Endodermal cell (in vitro differentiated cells): Measurements from ENCODE around the gene TTC9B. TPM values are rescaled to one million over a fixed set of nuclear protein-coding genes. Genes with fewer than 3 reads are reported as not detected.

Experiments
- DNase-seq: peaks from one replicate; pipeline ENCODE4 v3.0.0-alpha.2; 2017
- H3K27ac ChIP-seq: 2 replicates; pipeline ENCODE4 v1.5.1; 2013; ENCODE audit warnings: mild to moderate bottlenecking, low read depth, low read length, moderate library complexity
- H3K27me3 ChIP-seq: 2 replicates; pipeline ENCODE4 v1.6.1; 2013; ENCODE audit warnings: mild to moderate bottlenecking, low read length, moderate library complexity; ENCODE audit not compliant: insufficient read depth, control insufficient read depth, poor library complexity, severe bottlenecking
- H3K36me3 ChIP-seq: 2 replicates; pipeline ENCODE4 v1.7.0; 2013; ENCODE audit warnings: mild to moderate bottlenecking, low read length, moderate library complexity; ENCODE audit not compliant: control insufficient read depth, insufficient read depth
- H3K4me1 ChIP-seq: one replicate; pipeline ENCODE4 v1.7.0; 2013; ENCODE audit warnings: low read length; ENCODE audit not compliant: control insufficient read depth, insufficient read depth
- H3K4me3 ChIP-seq: 2 replicates; pipeline ENCODE4 v1.5.1; 2013; ENCODE audit warnings: mild to moderate bottlenecking, low read length, moderate library complexity
- H3K9ac ChIP-seq: 2 replicates; pipeline ENCODE4 v1.6.1; 2013; ENCODE audit warnings: mild to moderate bottlenecking, low read length, moderate library complexity; ENCODE audit not compliant: poor library complexity, severe bottlenecking; ENCODE audit errors: extremely low read depth
- H3K9me3 ChIP-seq: 2 replicates; pipeline ENCODE4 v1.6.1; 2013; ENCODE audit warnings: mild to moderate bottlenecking, low read length, moderate library complexity; ENCODE audit not compliant: control insufficient read depth
- H3K27ac Mint-ChIP-seq: 2 replicates; pipeline ENCODE4 v1.8.0; 2020; ENCODE audit warnings: mixed read lengths
- H3K27me3 Mint-ChIP-seq: 2 replicates; pipeline ENCODE4 v1.8.0; 2021; ENCODE audit warnings: mild to moderate bottlenecking, mixed read lengths; ENCODE audit not compliant: insufficient read depth
- H3K36me3 Mint-ChIP-seq: 2 replicates; pipeline ENCODE4 v1.8.0; 2020; ENCODE audit warnings: low read depth, mixed read lengths
- H3K4me1 Mint-ChIP-seq: 2 replicates; pipeline ENCODE4 v1.8.0; 2020; ENCODE audit warnings: mixed read lengths
- H3K4me3 Mint-ChIP-seq: 2 replicates; pipeline ENCODE4 v1.8.0; 2020; ENCODE audit warnings: mild to moderate bottlenecking, moderate library complexity, mixed read lengths
- H3K9me3 Mint-ChIP-seq: 2 replicates; pipeline ENCODE4 v1.8.0; 2020; ENCODE audit warnings: mild to moderate bottlenecking, mixed read lengths
- WGBS, 2 experiments: methylation state at CpG; one replicate each; pipeline versions ENCODE4 v1.1.5 to v1.1.7; 2013; ENCODE audit warnings: missing lambda C conversion rate in 2 of 2, mixed read lengths in 1 of 2; ENCODE audit not compliant: insufficient coverage in 1 of 2, insufficient read length in 1 of 2; 5-methylcytosine and 5-hydroxymethylcytosine counted together
- total RNA-seq, 2 donors: library from RNA; stranded (reverse); fragmentation: NEBNext Ultra II Directional in 1 of 2; extraction: Animal tissue kit (Norgen Biotek cat#: 25700) in 1 of 2; gene quantifications; 2 replicates in 1 of 2; 3 replicates in 1 of 2; pipeline ENCODE4 v1.2.1, GENCODE V29; 2021
- TF ChIP-seq, protein P1 (sequence below): fragments of 200-600 bp; sonication (generic); conservative IDR thresholded peaks from 2 replicates; pipeline ENCODE4 v1.5.0; 2021; ENCODE audit warnings: antibody characterized with exemption, mild to moderate bottlenecking

TTC9B gene
- total RNA-seq, 2 donors from 2014 or later = not detected

DNA sequence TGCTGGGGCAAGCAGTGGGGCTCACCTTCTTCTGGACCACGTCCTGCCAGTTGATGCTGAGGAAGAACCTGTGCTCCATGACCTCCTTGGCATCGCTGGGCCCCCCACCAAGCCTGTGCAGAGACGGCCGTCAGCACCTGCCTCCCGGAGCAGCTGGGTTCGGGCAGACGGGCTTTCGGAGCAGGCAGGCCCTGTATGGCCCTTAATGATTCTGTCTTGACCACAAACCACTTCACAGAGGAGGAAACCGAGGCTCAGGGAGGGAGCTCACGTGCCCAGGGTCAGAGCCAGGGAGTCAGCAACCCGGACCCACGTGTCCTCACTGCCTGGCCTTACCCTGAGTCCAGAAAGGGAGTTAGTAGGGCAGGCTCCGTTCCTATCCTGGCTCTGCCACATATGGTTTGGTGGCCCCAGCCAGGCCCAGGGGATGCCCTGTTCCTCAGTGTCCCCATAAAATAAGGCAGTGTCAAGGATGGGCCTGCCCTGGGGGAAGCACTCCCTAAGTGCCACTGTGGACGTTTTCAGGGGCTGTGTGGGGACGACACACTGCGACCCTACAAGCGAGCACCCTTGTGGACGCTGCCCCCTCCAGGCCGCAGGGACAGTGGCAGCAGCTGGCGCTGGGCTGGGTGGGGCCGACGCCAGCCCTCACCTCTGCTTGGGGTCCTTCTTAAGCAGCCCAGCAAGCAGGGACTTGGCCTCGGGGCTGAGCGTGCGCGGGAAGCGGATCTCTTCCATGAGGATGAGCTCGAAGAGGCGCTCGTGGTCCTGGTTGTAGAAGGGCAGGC, 17.2 kb upstream of the TTC9B start:
- H3K36me3 Mint-ChIP-seq = peaks cover 39% of the 10 kb centered on the region
- Histone ChIP-seq H3K36me3 (peaks cover 40% of the 10 kb centered on the region), H3K9ac (no peak overlapping the region), H3K4me1 (peaks cover 12% of the 10 kb centered on the region), H3K4me3 (no peak overlapping the region), H3K9me3 (no peaks in the 10 kb centered on the region), H3K27ac (no peak overlapping the region), H3K27me3 (no peaks in the 10 kb centered on the region)
- TF ChIP-seq, protein P1, sequence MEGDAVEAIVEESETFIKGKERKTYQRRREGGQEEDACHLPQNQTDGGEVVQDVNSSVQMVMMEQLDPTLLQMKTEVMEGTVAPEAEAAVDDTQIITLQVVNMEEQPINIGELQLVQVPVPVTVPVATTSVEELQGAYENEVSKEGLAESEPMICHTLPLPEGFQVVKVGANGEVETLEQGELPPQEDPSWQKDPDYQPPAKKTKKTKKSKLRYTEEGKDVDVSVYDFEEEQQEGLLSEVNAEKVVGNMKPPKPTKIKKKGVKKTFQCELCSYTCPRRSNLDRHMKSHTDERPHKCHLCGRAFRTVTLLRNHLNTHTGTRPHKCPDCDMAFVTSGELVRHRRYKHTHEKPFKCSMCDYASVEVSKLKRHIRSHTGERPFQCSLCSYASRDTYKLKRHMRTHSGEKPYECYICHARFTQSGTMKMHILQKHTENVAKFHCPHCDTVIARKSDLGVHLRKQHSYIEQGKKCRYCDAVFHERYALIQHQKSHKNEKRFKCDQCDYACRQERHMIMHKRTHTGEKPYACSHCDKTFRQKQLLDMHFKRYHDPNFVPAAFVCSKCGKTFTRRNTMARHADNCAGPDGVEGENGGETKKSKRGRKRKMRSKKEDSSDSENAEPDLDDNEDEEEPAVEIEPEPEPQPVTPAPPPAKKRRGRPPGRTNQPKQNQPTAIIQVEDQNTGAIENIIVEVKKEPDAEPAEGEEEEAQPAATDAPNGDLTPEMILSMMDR = peak; percentile 73
- no peak overlapping the region for H3K4me3 Mint-ChIP-seq
- H3K27me3 Mint-ChIP-seq = no peaks in the 10 kb centered on the region
- H3K27ac Mint-ChIP-seq = no peak overlapping the region
- H3K4me1 Mint-ChIP-seq = peaks cover 18% of the 10 kb centered on the region
- peak; percentile 76 for DNase-seq
- 92 to 94% methylated on average over 19 to 30 of the region's 30 CpGs for WGBS, 2 experiments
- H3K9me3 Mint-ChIP-seq = no peaks in the 10 kb centered on the region

DNA sequence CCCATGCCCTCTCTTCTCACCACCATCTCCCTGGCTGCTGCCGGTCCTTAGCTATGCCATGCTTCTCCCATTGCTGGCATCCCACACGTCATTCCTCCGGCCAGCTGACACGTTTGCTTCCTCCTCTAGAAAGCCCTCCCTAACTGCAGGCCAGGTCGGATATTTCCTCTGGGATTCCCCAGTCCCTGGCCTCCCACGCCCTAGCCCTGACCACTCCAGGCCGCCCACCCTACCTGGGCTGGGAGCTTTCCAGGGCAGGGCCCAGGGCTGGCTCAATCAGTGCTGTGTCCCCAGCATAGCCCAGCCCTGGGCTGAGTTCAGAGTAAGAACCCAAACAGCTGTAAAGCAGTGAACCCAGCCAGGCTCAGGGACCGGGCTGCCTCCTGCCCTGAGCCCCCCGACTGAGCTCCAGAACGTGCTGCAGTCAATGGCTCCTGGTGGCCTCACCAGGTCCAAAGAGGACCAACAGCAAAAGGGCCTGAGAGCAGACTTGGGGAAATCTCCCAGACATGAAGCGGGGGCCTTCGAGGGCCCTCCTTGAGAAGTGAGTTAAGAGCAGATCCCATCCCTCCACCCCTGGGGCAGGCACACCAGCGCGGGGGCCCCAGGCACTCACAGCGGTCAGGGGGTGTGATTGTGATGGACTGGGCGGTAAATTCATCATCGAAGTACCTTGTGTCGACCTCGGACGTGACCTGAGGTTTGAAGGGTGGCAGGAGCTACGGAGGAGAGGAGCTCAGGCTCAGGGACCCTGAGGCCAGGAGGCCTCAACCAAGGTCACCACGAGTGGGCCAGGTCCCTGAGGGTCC, 16.4 kb upstream of the TTC9B start:
- Mint-ChIP-seq H3K27me3 (no peaks in the 10 kb centered on the region), H3K4me3 (no peak overlapping the region), H3K4me1 (peaks cover 18% of the 10 kb centered on the region), H3K27ac (no peak overlapping the region), H3K36me3 (peaks cover 34% of the 10 kb centered on the region), H3K9me3 (no peaks in the 10 kb centered on the region)
- WGBS, 2 experiments = 92 to 93% methylated on average over 10 to 22 of the region's 22 CpGs
- H3K4me1 ChIP-seq = peaks cover 12% of the 10 kb centered on the region
- no peak overlapping the region for H3K27ac ChIP-seq
- TF ChIP-seq, protein P1 = no peak
- peaks cover 34% of the 10 kb centered on the region for H3K36me3 ChIP-seq
- H3K4me3 ChIP-seq = no peak overlapping the region
- no peak overlapping the region for H3K9ac ChIP-seq
- no peaks in the 10 kb centered on the region for H3K9me3 ChIP-seq
- no peak for DNase-seq
- H3K27me3 ChIP-seq = no peaks in the 10 kb centered on the region

GRCh38 chr19:40233811-40234389, 15.7 kb upstream of the TTC9B start:
- H3K36me3 Mint-ChIP-seq = peaks cover 27% of the 10 kb centered on the region

More at GRCh38 chr19:40233811-40234389, 15.7 kb upstream of the TTC9B start:
- Histone ChIP-seq H3K4me3 (no peak overlapping the region), H3K9me3 (no peaks in the 10 kb centered on the region), H3K27me3 (no peaks in the 10 kb centered on the region), H3K9ac (no peak overlapping the region), H3K27ac (no peak overlapping the region), H3K4me1 (peaks cover 12% of the 10 kb centered on the region), H3K36me3 (peaks cover 26% of the 10 kb centered on the region)
- no peaks in the 10 kb centered on the region for H3K27me3 Mint-ChIP-seq
- no peak overlapping the region for H3K4me3 Mint-ChIP-seq
- TF ChIP-seq, protein P1 = no peak
- no peak overlapping the region for H3K27ac Mint-ChIP-seq
- DNase-seq = no peak
- peaks cover 22% of the 10 kb centered on the region for H3K4me1 Mint-ChIP-seq
- H3K9me3 Mint-ChIP-seq = no peaks in the 10 kb centered on the region
- WGBS, 2 experiments = 94 to 96% methylated on average over 14 to 20 of the region's 20 CpGs
